D721Med (cell line): ENCODE data around the gene GCK.

Experiments
- DNase-seq: peaks from one replicate; pipeline ENCODE4 v3.0.0; 2011; ENCODE audit warnings: low spot score; ENCODE audit not compliant: insufficient read length
- FAIRE-seq: peaks from 2 replicates; lab custom pipeline; 2011; peaks lifted over from hg19 to GRCh38; lab: Jason Lieb, UNC
- TF ChIP-seq, protein P1 (sequence below): IDR thresholded peaks from 2 replicates; pipeline ENCODE4 v1.5.1; 2012; ENCODE audit warnings: mild to moderate bottlenecking, control low read depth; ENCODE audit not compliant: insufficient read depth; ENCODE audit errors: missing control alignments

Gene GCK

DNA sequence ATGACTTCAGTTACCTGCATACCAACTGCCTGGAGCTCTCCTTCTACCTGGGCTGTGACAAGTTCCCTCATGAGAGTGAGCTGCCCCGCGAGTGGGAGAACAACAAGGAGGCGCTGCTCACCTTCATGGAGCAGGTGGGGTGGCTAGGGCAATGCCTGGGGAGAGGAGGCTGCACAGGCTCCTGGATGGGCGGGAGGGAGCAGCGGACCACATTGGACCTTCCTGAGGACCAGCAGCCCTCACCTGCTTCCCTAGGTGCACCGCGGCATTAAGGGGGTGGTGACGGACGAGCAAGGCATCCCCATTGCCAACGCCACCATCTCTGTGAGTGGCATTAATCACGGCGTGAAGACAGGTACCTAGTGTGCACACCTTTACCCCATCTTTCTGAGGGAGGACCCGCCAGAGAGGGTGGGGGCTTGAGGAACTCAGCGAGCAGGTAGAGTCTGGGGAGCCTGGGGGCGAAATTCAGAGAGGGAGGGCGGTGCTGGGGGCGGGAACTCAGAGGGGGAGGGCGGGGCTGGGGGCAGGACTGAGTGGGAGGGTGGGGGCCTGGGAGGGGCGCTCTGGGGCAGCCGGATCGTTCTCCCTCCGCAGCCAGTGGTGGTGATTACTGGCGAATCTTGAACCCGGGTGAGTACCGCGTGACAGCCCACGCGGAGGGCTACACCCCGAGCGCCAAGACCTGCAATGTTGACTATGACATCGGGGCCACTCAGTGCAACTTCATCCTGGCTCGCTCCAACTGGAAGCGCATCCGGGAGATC is 76.1 kb downstream of the GCK start:
- FAIRE-seq = no peak

DNA sequence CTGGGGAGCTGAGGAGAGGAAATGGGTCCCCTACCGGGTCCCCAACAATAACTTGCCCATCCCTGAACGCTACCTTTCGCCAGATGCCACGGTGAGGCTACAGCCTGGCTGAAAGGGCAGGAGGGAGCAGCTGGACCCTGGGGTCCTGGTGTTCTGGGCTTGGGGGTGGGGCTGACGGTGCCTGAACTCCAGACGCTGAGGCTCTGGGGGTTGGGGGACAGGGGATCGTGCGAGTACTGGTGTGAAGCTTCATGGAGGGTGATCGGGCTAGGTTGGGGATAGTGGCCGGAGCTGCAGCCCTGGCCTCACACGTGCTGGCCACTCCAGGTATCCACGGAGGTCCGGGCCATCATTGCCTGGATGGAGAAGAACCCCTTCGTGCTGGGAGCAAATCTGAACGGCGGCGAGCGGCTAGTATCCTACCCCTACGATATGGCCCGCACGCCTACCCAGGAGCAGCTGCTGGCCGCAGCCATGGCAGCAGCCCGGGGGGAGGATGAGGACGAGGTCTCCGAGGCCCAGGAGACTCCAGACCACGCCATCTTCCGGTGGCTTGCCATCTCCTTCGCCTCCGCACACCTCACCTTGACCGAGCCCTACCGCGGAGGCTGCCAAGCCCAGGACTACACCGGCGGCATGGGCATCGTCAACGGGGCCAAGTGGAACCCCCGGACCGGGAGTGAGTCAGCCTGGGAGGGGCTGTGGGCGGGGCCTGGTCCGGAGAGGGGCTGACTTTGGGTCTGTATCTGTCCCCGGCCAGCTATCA is 76.8 kb downstream of the GCK start:
- no peak for FAIRE-seq
- TF ChIP-seq, protein P1, sequence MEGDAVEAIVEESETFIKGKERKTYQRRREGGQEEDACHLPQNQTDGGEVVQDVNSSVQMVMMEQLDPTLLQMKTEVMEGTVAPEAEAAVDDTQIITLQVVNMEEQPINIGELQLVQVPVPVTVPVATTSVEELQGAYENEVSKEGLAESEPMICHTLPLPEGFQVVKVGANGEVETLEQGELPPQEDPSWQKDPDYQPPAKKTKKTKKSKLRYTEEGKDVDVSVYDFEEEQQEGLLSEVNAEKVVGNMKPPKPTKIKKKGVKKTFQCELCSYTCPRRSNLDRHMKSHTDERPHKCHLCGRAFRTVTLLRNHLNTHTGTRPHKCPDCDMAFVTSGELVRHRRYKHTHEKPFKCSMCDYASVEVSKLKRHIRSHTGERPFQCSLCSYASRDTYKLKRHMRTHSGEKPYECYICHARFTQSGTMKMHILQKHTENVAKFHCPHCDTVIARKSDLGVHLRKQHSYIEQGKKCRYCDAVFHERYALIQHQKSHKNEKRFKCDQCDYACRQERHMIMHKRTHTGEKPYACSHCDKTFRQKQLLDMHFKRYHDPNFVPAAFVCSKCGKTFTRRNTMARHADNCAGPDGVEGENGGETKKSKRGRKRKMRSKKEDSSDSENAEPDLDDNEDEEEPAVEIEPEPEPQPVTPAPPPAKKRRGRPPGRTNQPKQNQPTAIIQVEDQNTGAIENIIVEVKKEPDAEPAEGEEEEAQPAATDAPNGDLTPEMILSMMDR = no peak

More for the DNA sequence above, 76.1 kb downstream of the GCK start:
- DNase-seq = no peak
- TF ChIP-seq, protein P1 = no peak

DNA sequence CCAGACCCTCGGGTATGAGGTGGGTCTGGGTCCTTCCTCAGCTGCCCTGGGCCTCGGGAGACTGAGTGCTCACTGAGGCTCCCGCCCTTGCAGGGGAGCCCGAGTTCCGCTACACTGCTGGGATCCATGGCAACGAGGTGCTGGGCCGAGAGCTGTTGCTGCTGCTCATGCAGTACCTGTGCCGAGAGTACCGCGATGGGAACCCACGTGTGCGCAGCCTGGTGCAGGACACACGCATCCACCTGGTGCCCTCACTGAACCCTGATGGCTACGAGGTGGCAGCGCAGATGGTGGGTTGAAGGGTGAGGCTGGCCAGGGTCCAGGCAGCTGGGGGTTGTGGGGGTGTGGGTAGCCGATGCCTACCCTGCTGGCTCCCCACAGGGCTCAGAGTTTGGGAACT is 77.5 kb downstream of the GCK start:
- DNase-seq (no peak), FAIRE-seq (no peak)
- TF ChIP-seq, protein P1 = no peak

More for the DNA sequence above, 76.8 kb downstream of the GCK start:
- DNase-seq = no peak

DNA sequence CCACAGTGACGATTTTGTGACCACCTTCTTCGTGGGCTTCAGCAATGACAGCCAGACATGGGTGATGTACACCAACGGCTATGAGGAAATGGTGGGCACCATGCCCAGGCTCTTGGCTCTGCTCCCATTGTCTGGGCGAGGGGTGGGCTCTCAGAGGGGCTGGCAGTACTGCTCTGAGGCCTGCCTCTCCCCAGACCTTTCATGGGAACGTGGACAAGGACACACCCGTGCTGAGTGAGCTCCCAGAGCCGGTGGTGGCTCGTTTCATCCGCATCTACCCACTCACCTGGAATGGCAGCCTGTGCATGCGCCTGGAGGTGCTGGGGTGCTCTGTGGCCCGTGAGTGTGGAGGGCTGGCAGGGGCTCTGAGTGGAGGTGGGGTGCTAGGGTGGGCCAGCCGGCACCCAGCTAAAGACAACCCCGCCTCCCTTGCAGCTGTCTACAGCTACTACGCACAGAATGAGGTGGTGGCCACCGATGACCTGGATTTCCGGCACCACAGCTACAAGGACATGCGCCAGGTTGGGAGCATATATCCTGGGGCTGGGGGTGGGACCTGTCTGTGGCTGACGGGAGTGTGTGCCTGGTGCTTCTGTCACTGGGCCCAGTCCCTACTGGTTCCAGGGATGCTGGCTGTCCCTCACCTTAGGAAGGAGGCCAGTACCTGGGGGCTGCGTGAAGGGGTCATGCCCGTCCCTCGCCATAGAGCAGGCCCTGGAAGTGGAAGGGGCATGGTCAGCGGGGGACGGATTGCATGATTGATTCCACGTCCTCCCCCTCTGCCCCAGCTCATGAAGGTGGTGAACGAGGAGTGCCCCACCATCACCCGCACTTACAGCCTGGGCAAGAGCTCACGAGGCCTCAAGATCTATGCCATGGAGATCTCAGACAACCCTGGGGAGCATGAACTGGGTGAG is 78.3 kb downstream of the GCK start:
- TF ChIP-seq, protein P1 = no peak
- no peak for FAIRE-seq
- DNase-seq = no peak

DNA sequence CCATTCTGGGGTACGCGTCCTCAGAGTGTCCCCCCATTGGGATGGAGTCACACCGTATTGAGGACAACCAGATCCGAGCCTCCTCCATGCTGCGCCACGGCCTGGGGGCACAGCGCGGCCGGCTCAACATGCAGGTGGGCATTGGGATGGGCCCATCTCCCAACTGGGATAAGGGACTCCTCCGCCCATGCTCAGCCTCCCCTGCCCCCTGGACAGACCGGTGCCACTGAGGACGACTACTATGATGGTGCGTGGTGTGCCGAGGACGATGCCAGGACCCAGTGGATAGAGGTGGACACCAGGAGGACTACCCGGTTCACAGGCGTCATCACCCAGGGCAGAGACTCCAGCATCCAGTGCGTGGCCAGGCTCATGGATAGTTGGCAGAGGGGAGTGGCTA is 79.2 kb downstream of the GCK start:
- DNase-seq (no peak), FAIRE-seq (no peak)
- TF ChIP-seq, protein P1 = no peak

DNA sequence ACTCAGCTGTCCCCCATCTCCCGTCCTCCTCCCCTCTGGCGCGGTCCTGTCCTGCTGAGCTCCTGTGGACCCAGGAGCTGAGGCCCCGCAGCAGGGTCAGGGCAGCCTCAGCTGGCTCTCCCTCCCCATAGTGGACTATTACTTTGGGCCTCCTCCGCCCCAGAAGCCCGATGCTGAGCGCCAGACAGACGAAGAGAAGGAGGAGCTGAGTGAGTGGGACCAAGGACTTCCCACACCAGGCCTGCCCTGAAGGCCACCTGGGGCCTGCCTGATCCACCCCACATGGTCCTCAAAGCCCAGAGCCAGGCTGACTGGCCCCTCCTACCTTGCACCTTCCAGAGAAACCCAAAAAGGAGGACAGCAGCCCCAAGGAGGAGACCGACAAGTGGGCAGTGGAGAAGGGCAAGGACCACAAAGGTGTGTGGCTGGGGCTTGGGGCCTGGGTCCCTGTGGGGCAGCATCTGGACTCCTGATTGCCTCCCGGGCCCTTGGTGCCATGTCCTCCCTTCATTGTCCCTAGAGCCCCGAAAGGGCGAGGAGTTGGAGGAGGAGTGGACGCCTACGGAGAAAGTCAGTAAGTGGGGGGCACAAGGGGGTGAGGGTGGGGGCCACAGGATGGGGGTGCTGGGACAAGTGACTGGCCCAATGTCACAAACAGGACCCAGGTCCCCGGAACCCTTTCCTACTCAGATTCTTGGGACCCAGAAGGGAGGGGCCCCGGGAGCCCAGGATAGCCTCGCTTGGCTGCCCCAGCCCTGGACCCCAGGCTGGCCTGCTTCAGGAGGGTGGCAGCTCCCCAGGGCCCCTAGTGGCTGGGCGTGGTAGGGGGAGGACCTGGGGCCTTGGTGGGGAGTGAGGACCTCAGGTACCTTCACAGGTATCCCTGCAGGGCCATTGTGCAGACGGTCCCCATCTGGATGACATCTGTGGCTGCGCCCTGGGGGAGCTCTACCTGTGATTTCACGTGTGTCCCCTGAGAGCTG is 80.2 kb downstream of the GCK start:
- no peak for FAIRE-seq
- TF ChIP-seq, protein P1 = no peak
- no peak for DNase-seq
